K562 (cell line): ENCODE measurements around the gene LRRC47. TPM values are rescaled to one million over a fixed set of nuclear protein-coding genes. Genes with fewer than 3 reads are reported as not detected.

Source experiments
- ATAC-seq: fragments of 200-7000 bp; cut with Tn5 transposase; 3 replicates; pipeline ENCODE4 v1.9.1; 2020; ENCODE audit warnings: moderate library complexity
- Bru-seq: library from RNA; stranded (reverse); fragments of 400-500 nt; gene quantifications from one replicate; lab custom pipeline; 2021; lab: Mats Ljungman, UMichigan
- BruChase-seq, 2 experiments: library from RNA; stranded (reverse); fragments of 400-500 nt; gene quantifications; one replicate each; lab custom pipeline; 2021; lab: Mats Ljungman, UMichigan
- BruUV-seq: library from RNA; stranded (reverse); fragments of 400-500 nt; replicated peaks from 2 replicates; lab custom pipeline; 2021; lab: Mats Ljungman, UMichigan
- CTCF ChIA-PET: fragments of 300-600 bp; formaldehyde crosslinking; extraction: SDS; loops from one replicate; lab custom pipeline; 2021; ENCODE audit warnings: low intra/inter-chr PET ratio; lab: Yijun Ruan, JAX
- POLR2A ChIA-PET: fragments of 300-600, 350-650 bp; sonication (Branson Sonifier 250); formaldehyde crosslinking; extraction: SDS; loops from one replicate; lab custom pipeline; 2021; ENCODE audit warnings: antibody characterized with exemption, inconsistent platforms; lab: Yijun Ruan, JAX
- DNase-seq, 4 experiments: peaks; one replicate each; pipeline versions ENCODE4 v3.0.0 to v3.0.0-alpha.2; 2011 to 2018; ENCODE audit warnings: low spot score in 3 of 4, mixed read lengths in 3 of 4; ENCODE audit errors: extremely low read depth in 1 of 4
- FAIRE-seq: peaks from 2 replicates; lab custom pipeline; 2011; peaks lifted over from hg19 to GRCh38; lab: Jason Lieb, UNC
- H2AFZ ChIP-seq: 2 replicates; pipeline ENCODE4 v1.6.0; 2011; ENCODE audit warnings: low read depth, low read length, control low read depth, inconsistent platforms
- H3K27ac ChIP-seq: fragments of 200-600 bp; 3 replicates; pipeline ENCODE4 v1.8.0; 2011; ENCODE audit warnings: low read depth, mild to moderate bottlenecking, control low read depth, inconsistent platforms, low read length, moderate library complexity, mixed read lengths; ENCODE audit errors: extremely low read depth
- H3K27me3 ChIP-seq, 2 experiments: fragments of 300-600 bp in 1 of 2; 2 replicates in 1 of 2; 3 replicates in 1 of 2; pipeline versions ENCODE4 v1.6.0 to v1.8.0; 2011; ENCODE audit warnings: inconsistent platforms in 2 of 2, low read length in 2 of 2, mild to moderate bottlenecking in 1 of 2, mixed read lengths in 1 of 2, moderate library complexity in 1 of 2; ENCODE audit not compliant: control insufficient read depth in 2 of 2, insufficient read depth in 2 of 2
- H3K36me3 ChIP-seq: fragments of 300-600 bp; 3 replicates; pipeline ENCODE4 v1.8.0; 2011; ENCODE audit warnings: mild to moderate bottlenecking, low read length, inconsistent platforms; ENCODE audit not compliant: control insufficient read depth, insufficient read depth
- H3K4me1 ChIP-seq, 2 experiments: fragments of 200-600 bp in 1 of 2; replicated peaks in 1 of 2; 2 replicates in 1 of 2; 3 replicates in 1 of 2; pipeline versions ENCODE4 v1.5.1 to v1.8.0; 2011; ENCODE audit warnings: inconsistent platforms in 2 of 2, low read length in 2 of 2, mild to moderate bottlenecking in 1 of 2, mixed read lengths in 1 of 2, moderate library complexity in 1 of 2; ENCODE audit not compliant: control insufficient read depth in 2 of 2, insufficient read depth in 2 of 2
- H3K4me2 ChIP-seq: 2 replicates; pipeline ENCODE4 v1.6.1; 2011; ENCODE audit warnings: low read length, control low read depth, inconsistent platforms, mixed read lengths; ENCODE audit not compliant: insufficient read depth
- H3K4me3 ChIP-seq: fragments of 200-600 bp; sonication (generic), shearing (Covaris generic); 2 replicates; pipeline ENCODE4 v1.5.1; 2016; ENCODE audit warnings: control low read depth, inconsistent platforms
- H3K79me2 ChIP-seq: fragments of 200-600 bp; 3 replicates; pipeline ENCODE4 v1.8.0; 2011; ENCODE audit warnings: low read length, inconsistent platforms; ENCODE audit not compliant: control insufficient read depth, insufficient read depth
- H3K9ac ChIP-seq, 2 experiments: 2 replicates each; pipeline versions ENCODE4 v1.6.0 to v1.6.1; 2011; ENCODE audit warnings: low read depth in 2 of 2, low read length in 2 of 2, control low read depth in 1 of 2, inconsistent platforms in 1 of 2, mild to moderate bottlenecking in 1 of 2, mixed read lengths in 1 of 2; ENCODE audit not compliant: insufficient read depth in 1 of 2
- H3K9me1 ChIP-seq: one replicate; pipeline ENCODE4 v1.6.0; 2011; ENCODE audit warnings: inconsistent platforms, mild to moderate bottlenecking, low read length, moderate library complexity; ENCODE audit not compliant: control insufficient read depth, insufficient read depth
- H3K9me3 ChIP-seq: replicated peaks from 2 replicates; pipeline ENCODE4 v1.5.1; 2011; ENCODE audit warnings: low read depth, low read length, inconsistent platforms; ENCODE audit not compliant: control insufficient read depth, insufficient read depth
- H4K20me1 ChIP-seq: replicated peaks from 2 replicates; pipeline ENCODE4 v1.6.1; 2011; ENCODE audit warnings: low read length, inconsistent platforms, mixed read lengths; ENCODE audit not compliant: control insufficient read depth, insufficient read depth
- ARID1B ChIP-seq: fragments of 450-650 bp; IDR thresholded peaks from 2 replicates; pipeline ENCODE4 v1.6.1; 2016; ENCODE audit warnings: antibody characterized with exemption, mild to moderate bottlenecking, inconsistent platforms
- IRF2 ChIP-seq: sonication (generic); formaldehyde crosslinking; IDR thresholded peaks from 2 replicates; pipeline ENCODE4 v1.8.1; 2022; ENCODE audit warnings: mild to moderate bottlenecking, missing genetic modification reagents
- MNT ChIP-seq, 2 experiments: fragments of 450-650 bp; conservative IDR thresholded peaks; 2 replicates each; pipeline ENCODE4 v1.6.1; 2017; ENCODE audit warnings: mild to moderate bottlenecking in 2 of 2, moderate library complexity in 2 of 2
- NR2F6 ChIP-seq: fragments of 450-650 bp; formaldehyde crosslinking; IDR thresholded peaks from 2 replicates; pipeline ENCODE4 v1.4.0; 2020; ENCODE audit warnings: mild to moderate bottlenecking
- TAL1 ChIP-seq: fragments of 450-650 bp; IDR thresholded peaks from 2 replicates; pipeline ENCODE4 v1.6.1; 2016; ENCODE audit warnings: mild to moderate bottlenecking
- ZNF263 ChIP-seq: sonication (generic); formaldehyde crosslinking; IDR thresholded peaks from 2 replicates; pipeline ENCODE4 v1.8.0; 2022; ENCODE audit warnings: mild to moderate bottlenecking, missing genetic modification reagents, borderline replicate concordance
- ZSCAN32 ChIP-seq: fragments of 450-650 bp; formaldehyde crosslinking; IDR thresholded peaks from 2 replicates; pipeline ENCODE4 v1.4.0; 2020; ENCODE audit warnings: mild to moderate bottlenecking, moderate library complexity
- WGBS: fragments of 100-300 bp; shearing (Covaris generic); methylation state at CpG from one replicate; pipeline ENCODE4 v1.1.6; 2016; ENCODE audit warnings: low coverage, mixed read lengths; ENCODE audit not compliant: insufficient coverage; ENCODE audit errors: missing lambda C conversion rate; 5-methylcytosine and 5-hydroxymethylcytosine counted together
- in situ Hi-C: fragments of 300-500 bp; cut with MboI; formaldehyde crosslinking; loops from 4 replicates; pipeline ENCODE4 v1.15.0; 2018; ENCODE audit warnings: inconsistent platforms, mixed read lengths
- intact Hi-C: fragments of 100-400 bp; cut with micrococcal nuclease; formaldehyde crosslinking; loops from 2 replicates; pipeline ENCODE4 v1.14.2; 2022
- long read RNA-seq, 3 experiments: library from polyadenylated mRNA in 2 of 3; library from RNA in 1 of 3; unstranded in 2 of 3; stranded (forward) in 1 of 3; transcript quantifications; one replicate each; pipeline ENCODE4 v2.0.0, GENCODE V29; 2019 to 2022
- polyA minus RNA-seq, 3 experiments: library from RNA; depleted of rRNA, polyadenylated mRNA; stranded (reverse); fragments of >200 nt; gene quantifications; 2 replicates each; pipeline ENCODE4 v1.2.3, GENCODE V29; 2011
- polyA plus RNA-seq, 8 experiments: library from polyadenylated mRNA; depleted of rRNA in 4 of 8; stranded (reverse) in 5 of 8; unstranded in 3 of 8; fragments of >200 nt; fragmentation: Nextera tagmentation in 2 of 8; fragmentation: Illumina TruSeq in 1 of 8; extraction: Ambion mirVana in 2 of 8; extraction: Trizol in 1 of 8; gene quantifications; 2 replicates each; pipeline versions ENCODE4 v1.2.1 to v1.2.3, GENCODE V29; 2011 to 2014; ENCODE audit warnings: inconsistent platforms in 1 of 8, missing spikeins in 1 of 8
- total RNA-seq, 7 experiments: library from RNA; depleted of rRNA in 6 of 7; stranded (reverse); fragments of >200 nt in 6 of 7; fragmentation: Illumina TruSeq in 2 of 7; extraction: Trizol in 2 of 7; gene quantifications; 2 replicates each; pipeline versions ENCODE4 v1.2.1 to v1.2.3, GENCODE V29; 2011 to 2021; ENCODE audit warnings: low replicate concordance in 1 of 7

The LRRC47 gene
- 34.3 and 41.1 TPM in 2 replicates for total RNA-seq (2011; cell fraction: chromatin; rRNA removed; ENCODE audit: low replicate concordance)
- 26.5 and 28.3 TPM in 2 replicates for total RNA-seq (2011; cell fraction: nucleolus; rRNA removed)
- total RNA-seq (2011; cell fraction: nucleoplasm; rRNA removed), result 21.3 and 26.0 TPM in 2 replicates
- total RNA-seq (2014; rRNA removed) (44.3 and 45.5 TPM in 2 replicates), total RNA-seq (2014; rRNA removed; fragmentation: Illumina TruSeq; extraction: Trizol) (40.8 and 43.7 TPM in 2 replicates), total RNA-seq (2015; rRNA removed; fragmentation: Illumina TruSeq; extraction: Trizol) (33.5 and 35.1 TPM in 2 replicates), total RNA-seq (2021) (68.0 and 68.5 TPM in 2 replicates), polyA plus RNA-seq (2011; rRNA removed) (34.2 and 45.2 TPM in 2 replicates), polyA plus RNA-seq (2014; fragmentation: Illumina TruSeq; extraction: Trizol) (36.6 and 48.7 TPM in 2 replicates), polyA plus RNA-seq (2014; fragmentation: Nextera tagmentation; extraction: Ambion mirVana) (1 to 10 TPM; 4.6 to 5.3 TPM), polyA plus RNA-seq (2014; rRNA removed) (30.6 and 35.9 TPM in 2 replicates), polyA minus RNA-seq (2011; rRNA and poly(A)+ RNA removed) (22.8 and 40.7 TPM in 2 replicates), Bru-seq, nascent RNA (percentile 81 among the genes with signal in this experiment), BruChase-seq, experiment 1, labeled RNA remaining after a 2-hour chase (percentile 78 among the genes with signal in this experiment), BruChase-seq, experiment 2, labeled RNA remaining after a 6-hour chase (percentile 81 among the genes with signal in this experiment)
- 20.3 and 23.8 TPM in 2 replicates for polyA plus RNA-seq (2011; cell fraction: cytosol; rRNA removed)
- polyA plus RNA-seq (2011; cell fraction: nucleus; rRNA removed), result 24.3 and 29.5 TPM in 2 replicates
- 29.3 and 57.5 TPM in 2 replicates for polyA plus RNA-seq (2012)
- polyA minus RNA-seq (2011; cell fraction: cytosol; rRNA and poly(A)+ RNA removed), result 12.9 and 21.0 TPM in 2 replicates
- 8.6 and 10.7 TPM in 2 replicates for polyA minus RNA-seq (2011; cell fraction: nucleus; rRNA and poly(A)+ RNA removed)
- long read RNA-seq, experiment 1, full-length matches to known transcripts, result 507 of 685 reads
- long read RNA-seq, experiment 1, partial matches to known transcripts, result 48 of 685 reads
- long read RNA-seq, experiment 1, other reads (novel, unspliced or antisense), result 130 of 685 reads
- long read RNA-seq, experiment 2, full-length matches to known transcripts, result 13 of 96 reads
- long read RNA-seq, experiment 2, partial matches to known transcripts, result 58 of 96 reads
- long read RNA-seq, experiment 2, other reads (novel, unspliced or antisense), result 25 of 96 reads
- long read RNA-seq, experiment 3, full-length matches to known transcripts, result 45 of 60 reads
- long read RNA-seq, experiment 3, partial matches to known transcripts, result 11 of 60 reads
- long read RNA-seq, experiment 3, other reads (novel, unspliced or antisense), result 4 of 60 reads

GRCh38 chr1:3796215-3797061, at the start of gene LRRC47:
LRRC47 (minus strand) TSS chr1:3796498; CDS start chr1:3796476, 22 bp downstream.
- POLR2A ChIA-PET, result interaction anchor here (0.5 to 4.6 kb wide), 16 partner anchors 9 to 1704 kb away, joined by 3 to 41 read pairs (median 4); partner anchors contain the start of gene C1orf174
- peak; percentile 88 for FAIRE-seq
- 1% methylated on average over 56 of the region's 60 CpGs for WGBS
- TF ChIP-seq NR2F6 (0 out of 2 replicates have a peak, but pooled peaks have one; percentile 25), IRF2 (CRISPR knock-in tag) (no peak), MNT (conservative IDR thresholded peaks at IDR 0.05) (peak; percentile 87 to 97), TAL1 (0 out of 2 replicates have a peak, but pooled peaks have one; percentile 12), ARID1B (no peak; the same call in 1 of the 2 replicates), ZNF263 (CRISPR knock-in tag) (peak; percentile 58; the same call in 1 of the 2 replicates), ZSCAN32 (no peak)

More at GRCh38 chr1:3796215-3797061, at the start of gene LRRC47:
- CTCF ChIA-PET, result interaction anchor here (0.7 kb wide), 1 partner anchor 313 kb away, joined by 4 read pairs; no protein-coding TSS in a partner anchor
- ATAC-seq, result peak; percentile 98
- H3K9ac ChIP-seq, result peak within 1 kb of the TSS; percentile 74 to 98
- peak within 1 kb of the TSS; percentile 61 for H3K27ac ChIP-seq
- H3K9me3 ChIP-seq, result no peaks in the 10 kb centered on the region
- in situ Hi-C loops, result no loop called here
- no peaks in the 10 kb centered on the region for H3K27me3 ChIP-seq
- peak within 1 kb of the TSS; percentile 88 for H2AFZ ChIP-seq
- BruUV-seq, result TSS peak; percentile 81
- H3K79me2 ChIP-seq, result peaks cover 47% of the 10 kb centered on the region
- intact Hi-C loops, result loop anchor here (1.0 kb wide), 1 partner anchor 104 kb away; the partner anchor contains the start of gene C1orf174
- peak within 1 kb of the TSS; percentile 82 for H3K4me3 ChIP-seq
- H3K9me1 ChIP-seq, result peaks cover 5% of the 10 kb centered on the region
- H4K20me1 ChIP-seq, result peaks cover 11% of the 10 kb centered on the region; the same call in 1 of the 2 replicates
- H3K4me1 ChIP-seq, result peaks cover 25 to 39% of the 10 kb centered on the region in 2 experiments
- peaks cover 12% of the 10 kb centered on the region; the same call in 2 of the 3 replicates for H3K36me3 ChIP-seq
- DNase-seq, result peak; percentile 95 to 98 (median 97)
- peak within 1 kb of the TSS; percentile 89 for H3K4me2 ChIP-seq
